ENCODE results near the gene ZNF330.

Gene ZNF330

DNA sequence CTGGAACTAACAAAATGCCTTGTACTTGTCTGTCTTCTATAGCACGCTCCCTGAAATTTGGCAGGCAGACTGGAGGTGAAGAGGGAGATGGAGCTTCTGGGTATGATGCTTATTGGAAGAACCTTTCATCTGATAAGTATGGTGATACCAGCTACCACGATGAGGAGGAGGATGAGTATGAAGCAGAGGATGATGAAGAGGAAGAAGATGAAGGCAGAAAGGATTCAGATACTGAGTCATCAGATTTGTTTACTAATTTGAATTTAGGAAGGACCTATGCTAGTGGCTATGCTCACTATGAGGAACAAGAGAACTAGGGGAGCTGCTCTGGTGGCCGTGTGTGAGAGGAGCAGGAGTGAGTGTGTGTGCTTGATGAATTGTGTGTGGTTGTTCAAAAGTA lies 13.0 kb downstream of the ZNF330 start:
- DNase-seq (ENCODE audit: low spot score), result no peak

DNA sequence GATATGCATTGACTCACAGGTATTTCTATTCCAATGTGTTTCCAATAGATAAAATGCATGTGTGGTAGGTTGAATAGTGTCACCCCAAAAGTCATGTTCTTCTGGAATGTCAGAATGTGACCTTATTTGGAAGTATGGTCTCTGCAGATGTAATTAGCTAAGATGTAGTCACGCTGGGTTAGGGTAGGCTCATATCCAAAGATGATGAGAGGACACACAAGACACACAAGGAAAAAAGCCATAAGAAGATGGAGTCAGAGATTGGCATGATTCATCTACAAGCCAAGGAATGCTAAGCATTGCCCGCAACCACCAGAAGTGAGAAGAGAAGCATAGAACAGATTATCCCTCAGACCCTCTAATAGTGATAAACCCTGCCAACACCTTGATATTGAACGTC lies 17.5 kb downstream of the ZNF330 start:
- no peak for DNase-seq (ENCODE audit: low spot score)

DNA sequence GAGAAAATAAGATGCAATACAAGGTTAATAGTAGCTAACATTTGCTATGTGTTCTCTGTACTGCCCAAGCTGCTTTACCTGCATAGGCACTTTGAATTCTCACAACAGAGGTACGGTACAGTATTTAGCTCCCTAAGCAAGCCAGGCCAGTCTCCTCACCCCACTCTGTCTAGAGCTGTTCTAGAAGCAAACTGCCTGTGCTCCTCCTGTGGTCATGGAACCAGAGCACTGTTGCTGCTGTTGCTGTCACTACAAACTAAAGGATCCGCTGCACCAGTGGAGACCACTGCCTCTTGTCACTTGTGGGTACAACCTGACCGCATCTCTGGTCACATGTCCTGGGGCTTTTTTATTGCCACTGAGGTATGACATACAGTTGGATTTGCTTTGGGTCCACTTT lies 19.6 kb downstream of the ZNF330 start:
- DNase-seq (ENCODE audit: low spot score), result no peak

DNA sequence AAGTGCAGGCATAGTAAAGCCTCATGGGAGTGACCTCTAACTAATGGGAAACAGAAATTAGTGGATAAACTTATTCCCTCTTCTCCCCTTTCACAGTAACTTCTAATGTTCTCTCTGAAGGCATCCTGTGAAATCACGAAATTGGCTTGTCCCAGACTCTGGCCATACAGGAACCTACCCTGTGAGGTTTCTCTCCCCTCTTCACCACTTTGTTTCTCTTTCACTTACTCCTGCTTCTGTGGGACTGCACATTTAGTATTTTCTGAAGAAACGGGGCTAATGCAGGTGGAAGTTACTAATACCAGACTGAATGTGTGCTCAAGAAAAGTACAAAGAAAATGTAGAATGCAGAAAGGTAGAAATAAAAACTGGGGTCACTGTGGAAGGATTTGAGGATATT lies 20.0 kb downstream of the ZNF330 start:
- DNase-seq (ENCODE audit: low spot score), result no peak

DNA sequence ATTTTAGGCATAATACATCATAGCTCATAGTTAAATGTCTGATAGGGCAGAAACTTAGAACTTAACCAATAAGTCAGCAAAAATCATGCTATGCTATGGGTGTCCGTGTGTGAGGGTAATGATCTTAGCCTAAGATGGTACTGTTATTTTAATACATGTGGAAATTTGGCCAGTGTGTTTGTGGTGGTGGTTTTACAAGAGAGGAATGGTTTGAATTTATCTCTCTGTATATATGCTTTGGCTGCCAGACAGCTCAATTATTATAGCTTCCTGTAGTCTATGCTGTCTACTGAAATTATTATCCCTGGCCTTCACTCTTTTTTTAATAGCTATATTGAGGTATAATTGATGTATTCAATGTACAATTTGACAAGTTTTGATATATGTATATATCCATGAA lies 21.3 kb downstream of the ZNF330 start:
- no peak for DNase-seq (ENCODE audit: low spot score)

DNA sequence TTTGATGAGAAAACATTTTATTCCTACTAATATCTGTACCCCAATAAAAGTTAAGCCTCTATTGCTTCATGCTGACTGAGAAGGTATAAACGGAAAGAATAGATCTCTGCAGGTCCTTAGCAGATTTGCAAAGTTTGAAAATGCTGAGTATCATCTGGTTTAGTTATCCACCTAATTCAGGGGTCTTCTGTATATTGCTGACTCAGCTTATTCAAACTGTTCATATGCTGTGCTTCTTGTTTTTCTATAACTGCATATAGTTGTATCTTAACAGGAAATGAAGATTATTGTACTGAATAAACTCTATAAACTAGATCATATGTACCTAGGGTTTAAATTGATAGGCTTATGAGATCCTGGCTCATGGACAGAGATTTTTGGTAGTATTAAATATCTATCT lies 23.7 kb downstream of the ZNF330 start:
- DNase-seq (ENCODE audit: low spot score), result no peak

DNA sequence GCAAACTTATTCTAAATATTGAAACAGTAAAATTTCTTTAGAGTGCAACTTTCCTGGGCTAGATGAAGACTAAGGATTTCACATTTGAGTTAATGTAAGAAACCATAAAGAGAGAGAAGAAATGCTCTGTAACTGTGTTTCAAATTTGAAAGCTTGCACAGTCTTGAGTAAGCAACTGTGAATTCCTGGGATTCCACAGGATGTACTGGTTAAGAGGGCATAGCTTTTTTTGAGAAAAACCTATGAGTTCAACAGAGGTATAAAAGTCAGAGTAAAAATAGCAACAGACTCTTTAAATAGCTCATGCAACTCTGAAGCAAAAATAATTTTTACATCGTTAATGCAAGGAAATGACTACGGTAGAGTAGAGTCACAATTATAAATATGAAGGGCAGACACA lies 25.5 kb downstream of the ZNF330 start:
- no peak for DNase-seq (ENCODE audit: low spot score)

DNA sequence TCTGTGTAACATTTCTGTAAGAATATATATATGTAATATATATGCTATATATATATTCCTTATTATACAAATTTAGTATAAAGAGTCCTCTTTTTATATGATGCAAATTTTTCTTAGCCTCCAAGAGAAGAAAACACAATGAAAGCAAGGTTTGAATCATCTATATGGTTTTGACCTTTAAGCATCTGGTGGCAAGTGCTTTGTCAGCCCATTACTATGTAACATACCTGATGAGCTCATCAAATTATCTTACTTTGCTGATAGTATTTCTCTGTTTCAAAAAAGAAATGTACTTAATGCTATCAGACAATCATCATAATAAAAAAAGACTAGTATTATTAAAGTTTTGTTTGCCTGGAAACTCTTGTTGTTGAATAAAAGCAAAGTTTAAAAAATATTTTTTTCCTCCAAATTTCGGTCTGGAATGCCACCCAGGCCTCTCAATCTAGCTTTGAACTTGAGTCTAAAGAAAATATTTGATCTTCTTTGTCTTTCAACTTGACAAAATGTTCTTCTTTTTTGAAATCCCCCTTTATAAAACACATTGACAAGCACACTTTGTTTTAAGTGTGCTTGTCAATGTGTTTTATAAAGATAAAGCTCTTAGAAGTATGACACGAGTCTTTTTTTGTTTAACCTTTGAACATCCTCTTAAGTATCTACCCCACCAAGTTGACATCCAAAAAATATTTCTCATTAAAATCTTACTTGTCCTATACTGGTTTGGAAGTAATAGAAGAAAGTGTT lies 26.2 kb downstream of the ZNF330 start:
- no peak for DNase-seq (ENCODE audit: low spot score)

DNA sequence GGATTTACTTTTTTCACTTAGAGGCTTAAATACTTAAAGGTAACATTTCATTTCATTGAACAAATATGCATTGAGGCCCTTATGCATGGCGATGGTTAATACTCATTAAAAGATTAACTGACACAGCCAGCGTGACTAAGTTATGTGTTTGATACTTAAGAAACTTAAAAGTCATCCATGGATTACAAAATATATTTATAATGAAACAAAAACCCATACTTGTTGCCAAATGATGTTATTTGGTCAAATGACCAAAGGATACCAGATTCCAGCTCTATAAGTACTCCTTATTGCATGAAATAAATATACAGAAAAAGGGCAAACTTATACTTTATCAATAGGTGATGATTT lies 26.7 kb downstream of the ZNF330 start:
- DNase-seq (ENCODE audit: low spot score), result no peak

DNA sequence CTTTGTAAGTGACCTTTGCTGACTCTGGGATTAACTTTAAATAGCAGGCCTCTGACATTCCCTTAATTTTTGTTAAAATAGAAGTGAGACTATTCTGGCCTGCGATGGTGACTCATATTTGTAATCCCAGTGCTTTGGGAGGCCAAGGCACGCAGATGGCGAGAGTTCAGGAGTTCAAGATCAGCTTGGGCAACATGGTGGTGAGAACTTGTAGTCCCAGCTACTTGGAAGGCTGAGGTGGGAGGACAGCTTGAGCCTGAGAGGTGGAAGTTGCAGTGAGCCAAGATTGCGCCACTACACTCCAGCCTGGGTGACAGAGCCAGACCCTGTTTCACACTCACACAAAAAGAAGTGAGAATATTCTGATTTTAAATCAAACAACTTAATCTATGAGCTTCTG lies 27.3 kb downstream of the ZNF330 start:
- DNase-seq (ENCODE audit: low spot score), result no peak

DNA sequence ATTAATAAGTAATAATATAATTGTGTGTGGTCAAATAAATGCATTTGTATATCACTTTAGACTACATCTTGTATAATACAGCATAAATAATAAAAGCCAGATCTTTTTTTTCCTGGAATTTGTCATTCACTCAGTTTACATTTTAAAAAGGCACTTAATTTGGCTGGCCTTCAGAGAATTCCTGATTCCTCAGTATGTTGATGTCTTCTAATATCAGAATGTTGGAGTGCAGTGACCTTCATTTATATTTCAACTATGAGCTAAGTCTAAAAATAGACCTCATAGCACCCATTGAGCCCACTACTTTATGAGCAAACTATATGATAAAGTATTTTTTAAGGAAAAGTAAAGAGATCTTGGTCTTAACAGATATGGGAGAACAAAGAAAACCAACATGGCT lies 27.8 kb downstream of the ZNF330 start:
- DNase-seq (ENCODE audit: low spot score), result no peak

DNA sequence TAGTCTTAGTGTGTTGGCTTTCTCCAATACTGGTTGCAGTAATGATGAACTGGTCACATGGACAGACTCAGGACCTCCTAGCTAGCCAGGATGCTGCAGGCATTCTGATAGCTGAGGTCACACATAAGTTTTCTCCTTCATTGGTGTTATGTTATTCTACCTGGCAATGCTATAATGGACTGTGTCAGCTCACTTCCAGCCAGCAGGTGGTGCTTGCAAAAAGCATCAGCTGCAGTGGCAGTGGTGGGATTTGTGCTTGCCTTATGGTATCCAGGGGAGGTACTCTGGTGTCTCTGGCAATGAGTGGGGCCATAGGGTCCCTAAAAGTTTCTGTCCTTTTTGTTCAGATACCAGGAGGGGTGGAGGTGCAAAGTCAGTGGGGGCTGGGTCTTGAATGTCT lies 33.6 kb downstream of the ZNF330 start:
- no peak for DNase-seq (ENCODE audit: low spot score)

DNA sequence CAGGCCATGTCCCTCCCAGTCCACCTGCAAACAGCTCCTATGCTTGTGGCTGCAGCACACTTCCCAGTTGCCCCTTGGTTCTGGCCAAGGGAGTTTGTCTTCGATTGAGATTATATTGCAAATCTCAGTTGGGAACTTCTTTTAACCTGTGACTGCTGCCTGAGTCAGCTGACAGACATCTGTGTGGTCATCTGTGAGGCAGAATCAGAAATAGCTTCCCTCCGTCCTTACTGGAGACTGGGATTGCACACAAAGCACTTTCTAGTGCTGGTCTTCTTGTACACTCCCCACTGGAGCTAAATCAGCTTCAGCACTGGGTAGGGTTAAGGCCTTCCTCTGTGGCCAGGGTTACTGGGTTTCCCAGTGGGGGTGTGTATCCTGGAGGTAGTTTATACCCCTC lies 34.3 kb downstream of the ZNF330 start:
- DNase-seq (ENCODE audit: low spot score), result no peak

DNA sequence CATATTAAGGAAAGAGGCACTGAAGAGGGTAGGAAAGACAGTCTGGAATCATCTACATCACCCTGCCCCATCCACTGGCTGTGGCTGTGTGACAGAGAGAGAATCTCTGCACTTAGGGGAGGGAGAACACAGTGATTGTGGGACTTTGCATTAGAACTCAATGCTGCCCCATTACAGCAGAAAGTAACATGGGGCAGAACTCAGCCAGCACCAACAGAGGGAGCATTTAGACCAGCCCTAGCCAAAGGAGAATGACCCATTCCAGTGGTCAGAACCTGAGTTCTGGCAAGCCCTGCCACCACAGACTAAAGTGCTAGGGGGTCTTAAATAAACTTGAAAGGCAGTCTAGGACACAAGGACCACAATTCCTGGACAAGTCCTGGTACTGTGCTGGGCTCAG lies 37.9 kb downstream of the ZNF330 start:
- no peak for DNase-seq (ENCODE audit: low spot score)

DNA sequence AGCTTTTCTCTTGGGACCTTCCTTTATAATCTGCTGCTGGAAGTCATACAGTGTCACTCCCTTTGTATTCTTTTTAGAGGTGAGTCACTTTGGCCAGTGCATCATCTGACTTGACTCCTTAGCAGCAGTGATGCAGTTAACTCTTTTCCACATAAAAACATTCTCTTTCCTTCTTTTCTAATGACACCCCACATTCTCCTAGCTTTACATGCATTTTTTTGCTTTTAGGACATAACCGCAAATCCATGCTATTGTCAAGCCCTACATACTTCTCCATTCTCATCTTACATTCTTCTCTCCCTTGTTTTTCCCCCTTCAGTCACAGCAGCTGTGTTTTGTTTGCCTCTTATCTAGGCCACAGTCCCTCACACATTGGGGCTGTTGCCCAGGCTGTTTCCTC lies 55.1 kb downstream of the ZNF330 start:
- no peak for DNase-seq (ENCODE audit: low spot score)

DNA sequence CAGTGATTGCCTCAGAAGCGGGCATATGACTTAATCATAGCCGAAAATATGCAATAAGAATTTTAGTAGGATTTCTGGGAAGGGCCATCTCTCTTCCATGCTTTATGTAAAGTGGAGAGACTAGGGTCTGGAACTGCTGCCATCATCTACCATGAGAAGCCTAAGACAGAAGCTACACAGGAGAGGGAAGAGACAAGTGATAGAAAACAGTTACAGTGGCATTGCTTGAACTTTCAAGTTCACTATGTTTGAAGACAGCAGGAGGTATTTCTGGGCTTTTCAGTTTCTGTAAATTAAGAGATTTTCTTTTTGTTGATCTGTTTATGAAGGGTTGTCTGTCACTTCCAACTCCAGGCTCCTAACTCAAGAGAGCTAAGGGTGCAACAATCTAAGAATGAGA lies 62.5 kb downstream of the ZNF330 start:
- no peak for DNase-seq (ENCODE audit: low spot score)

DNA sequence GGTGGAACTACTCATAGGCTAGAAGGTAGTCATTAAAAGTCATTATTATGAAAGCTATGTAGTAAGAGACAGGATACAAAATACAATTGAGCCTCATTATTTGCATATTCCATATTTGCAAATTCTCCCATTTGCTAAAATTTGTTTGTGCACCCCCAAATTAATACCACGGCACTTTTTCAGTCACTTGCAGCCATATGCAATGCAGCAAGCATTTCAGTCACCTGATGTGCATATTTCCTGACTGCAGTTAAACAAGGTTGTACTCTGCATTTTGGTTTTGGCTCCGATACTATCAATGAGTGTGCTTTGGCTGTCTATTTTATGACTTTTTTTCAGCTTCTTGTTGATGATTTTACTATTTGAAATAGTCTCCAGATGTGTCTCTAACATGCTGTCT lies 62.9 kb downstream of the ZNF330 start:
- no peak for DNase-seq (ENCODE audit: low spot score)

All from putamen (tissue), 1 donor.